ENCODE data around the gene PLEKHD1.
"Not testable (repeated sequence)": the region's sequence is repeated elsewhere in the genome, so short reads cannot be mapped to it uniquely, and the experiment has no call there.

Gene PLEKHD1

DNA sequence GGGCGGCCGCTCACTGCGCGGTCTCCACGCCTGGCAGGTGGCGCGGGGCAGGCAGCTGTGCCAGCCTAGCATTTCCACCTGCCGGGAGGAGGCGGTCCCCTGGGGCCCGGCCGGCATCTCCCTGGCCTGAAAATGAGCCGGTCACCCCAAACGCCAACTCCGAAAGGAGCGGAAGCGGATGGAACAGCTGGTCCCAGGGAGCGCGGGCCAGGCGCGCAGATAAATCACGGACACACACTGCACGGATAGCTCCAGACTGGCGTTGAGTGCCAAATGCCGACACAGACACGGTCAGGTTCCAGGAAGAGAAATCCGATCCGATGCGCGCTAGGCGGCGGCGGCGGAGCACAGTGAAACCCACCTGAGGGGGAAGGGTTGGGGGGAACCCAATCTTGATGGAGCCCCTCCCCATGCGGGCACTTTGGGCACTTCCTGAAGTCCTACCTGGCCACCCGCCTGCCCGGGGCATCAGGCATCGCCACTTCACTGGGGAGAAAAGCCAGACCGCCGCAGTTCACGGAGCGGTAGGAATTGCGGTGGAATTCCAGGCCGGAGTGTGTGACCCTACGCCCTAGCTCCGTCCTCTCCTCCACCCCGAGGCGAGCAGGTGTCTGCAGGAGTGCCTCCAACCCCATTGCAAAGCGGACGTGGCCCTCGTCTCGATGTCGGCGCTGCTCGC is 624 bp upstream of the PLEKHD1 start:
- peak in 1 of 2 experiments; percentile 76 for DNase-seq

DNA sequence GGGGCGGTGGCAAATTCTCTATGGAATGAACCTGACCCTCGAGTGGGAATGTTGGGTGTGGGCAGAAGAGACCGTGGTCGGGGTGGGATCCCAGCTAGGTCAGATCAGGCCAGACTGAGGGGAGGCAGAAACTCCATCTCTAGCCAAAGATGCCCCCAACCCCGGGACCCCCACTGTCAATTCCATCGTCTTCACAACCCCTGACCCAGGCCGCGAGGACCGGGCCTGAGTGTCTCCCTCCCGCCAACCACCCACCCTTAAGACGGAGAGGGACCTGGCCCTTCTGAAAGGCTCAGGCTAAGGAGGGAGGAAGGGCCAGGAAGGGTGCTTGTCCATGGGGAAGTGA is 760 bp downstream of the PLEKHD1 start:
- no peak for DNase-seq

DNA sequence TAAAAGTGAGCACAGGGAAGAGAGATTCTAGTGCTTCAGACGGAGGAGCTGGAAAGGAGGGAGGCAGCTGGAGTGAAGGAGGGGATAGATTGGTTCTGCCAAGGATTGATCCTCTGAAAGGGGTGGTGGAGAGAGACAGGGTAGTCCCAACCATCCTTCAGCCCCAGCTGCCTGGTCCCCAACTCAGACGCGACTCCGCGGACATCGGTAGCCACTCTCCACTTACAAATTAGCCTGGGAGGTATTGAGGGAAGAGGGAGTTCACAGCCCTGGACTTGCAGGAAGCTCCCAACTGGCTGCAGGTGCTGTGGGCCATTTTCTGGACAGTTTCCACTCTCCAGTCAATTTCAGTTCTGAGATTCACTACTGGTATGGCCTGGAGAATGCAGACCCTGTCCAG is 1.2 kb downstream of the PLEKHD1 start:
- DNase-seq: no peak

DNA sequence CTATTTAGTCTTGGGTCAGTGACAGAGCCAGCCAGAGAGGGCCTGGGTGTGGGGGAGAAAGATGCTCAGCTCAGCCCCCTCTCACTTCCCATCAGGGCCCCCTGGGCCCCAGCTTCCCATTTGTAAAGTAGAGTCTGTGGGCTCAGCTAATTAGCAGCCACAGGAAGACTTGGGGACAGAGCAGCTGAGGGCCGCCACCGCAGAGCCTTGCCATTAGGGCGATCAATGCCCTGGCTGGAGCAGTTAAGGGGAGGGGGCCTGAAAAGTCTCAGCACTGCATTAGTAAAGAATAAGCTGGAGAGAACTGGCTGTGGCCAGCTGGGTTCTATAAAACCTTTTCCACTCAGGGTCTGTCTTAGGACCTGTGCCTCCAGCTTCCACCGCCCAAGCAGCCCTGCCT is 2.7 kb downstream of the PLEKHD1 start:
- DNase-seq: no peak

DNA sequence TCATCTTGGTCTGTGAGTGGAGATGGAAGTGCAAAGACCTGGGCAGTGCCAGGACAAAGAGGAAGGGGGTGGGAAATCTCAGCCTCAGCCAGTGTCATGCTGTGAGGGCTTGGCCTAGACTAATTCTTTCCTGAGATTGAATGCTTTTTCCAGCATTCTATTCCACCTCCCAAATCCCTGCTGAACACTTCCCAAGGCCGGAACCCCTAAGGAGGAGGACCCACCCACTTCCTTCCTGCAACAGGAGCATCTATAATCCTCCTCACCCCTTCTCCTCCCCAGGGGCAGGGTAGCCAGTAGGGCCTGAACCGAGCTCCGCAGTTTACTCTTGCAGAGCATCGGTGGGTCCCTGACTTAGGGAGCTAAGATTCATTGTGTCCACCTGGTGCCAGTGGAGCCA is 3.2 kb downstream of the PLEKHD1 start:
- no peak for DNase-seq

DNA sequence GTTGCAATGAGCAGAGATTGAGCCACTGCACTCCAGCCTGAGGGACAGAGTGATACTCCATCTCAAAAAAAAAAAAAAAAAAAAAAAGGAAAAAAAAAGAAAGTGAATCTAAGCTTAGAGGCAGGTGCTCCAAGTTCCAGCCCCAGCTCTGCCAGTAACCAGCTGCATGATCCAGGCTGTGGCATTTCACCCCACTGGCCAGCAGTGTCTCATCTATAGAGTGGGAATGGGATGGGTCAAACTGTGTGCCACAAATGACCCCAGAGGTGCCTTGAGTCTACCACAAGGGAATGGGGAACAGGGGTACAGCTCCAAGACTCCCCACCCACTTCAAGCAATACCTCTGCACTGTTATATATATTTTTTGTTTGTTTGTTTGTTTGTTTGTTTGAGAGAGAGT is 5.0 kb downstream of the PLEKHD1 start:
- DNase-seq: no peak

DNA sequence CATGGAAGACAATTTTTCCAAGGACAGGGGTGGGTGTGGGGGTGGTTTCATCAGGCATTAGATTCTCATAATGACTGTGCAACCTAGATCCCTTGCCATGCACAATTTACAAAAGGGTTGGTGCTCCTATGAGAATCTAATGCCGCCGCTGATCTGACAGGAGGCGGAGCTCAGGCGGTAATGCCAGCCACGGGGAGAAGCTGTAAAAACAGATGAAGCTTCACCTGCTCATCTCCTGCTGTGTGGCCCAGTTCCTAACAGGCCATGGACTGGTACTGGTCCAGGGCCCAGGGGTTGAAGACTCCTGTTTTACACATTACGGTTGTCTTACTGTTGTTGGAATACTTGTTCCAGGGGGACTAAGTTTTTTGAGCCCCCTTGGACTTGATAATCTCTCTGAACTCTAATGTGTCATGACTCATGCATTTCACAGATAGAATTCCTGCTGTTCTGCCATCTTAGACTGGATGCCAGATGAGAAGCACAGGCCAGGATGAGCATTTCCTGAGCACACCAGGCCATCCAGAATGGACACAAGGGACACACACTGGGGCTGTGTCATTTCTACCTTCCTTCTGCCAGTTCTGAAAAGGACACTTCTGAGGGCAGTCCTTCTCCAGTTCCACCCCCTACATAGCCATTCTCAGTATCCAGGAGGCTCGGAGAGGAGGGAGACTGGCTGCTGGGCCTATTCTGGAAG is 5.8 kb downstream of the PLEKHD1 start:
- no peak for DNase-seq

DNA sequence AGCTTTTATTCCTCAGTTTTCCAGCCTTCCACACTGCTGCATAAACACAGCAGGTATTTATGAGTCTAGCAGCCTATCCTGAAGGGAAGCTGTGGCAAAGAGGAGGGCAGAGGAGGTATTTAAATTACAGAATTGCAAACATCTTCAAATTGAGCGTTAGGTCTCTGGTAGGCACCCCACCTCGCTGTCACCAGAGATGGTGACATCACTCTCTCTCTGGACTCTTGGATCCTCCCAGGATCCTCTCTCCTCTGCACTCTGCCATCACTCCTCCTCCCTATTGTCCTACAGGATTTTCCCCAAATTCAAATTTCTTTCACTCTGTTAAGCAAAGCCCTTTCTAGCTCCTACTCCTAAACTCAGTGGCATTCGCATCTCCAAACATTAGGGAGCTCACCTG is 6.7 kb downstream of the PLEKHD1 start:
- DNase-seq: no peak

DNA sequence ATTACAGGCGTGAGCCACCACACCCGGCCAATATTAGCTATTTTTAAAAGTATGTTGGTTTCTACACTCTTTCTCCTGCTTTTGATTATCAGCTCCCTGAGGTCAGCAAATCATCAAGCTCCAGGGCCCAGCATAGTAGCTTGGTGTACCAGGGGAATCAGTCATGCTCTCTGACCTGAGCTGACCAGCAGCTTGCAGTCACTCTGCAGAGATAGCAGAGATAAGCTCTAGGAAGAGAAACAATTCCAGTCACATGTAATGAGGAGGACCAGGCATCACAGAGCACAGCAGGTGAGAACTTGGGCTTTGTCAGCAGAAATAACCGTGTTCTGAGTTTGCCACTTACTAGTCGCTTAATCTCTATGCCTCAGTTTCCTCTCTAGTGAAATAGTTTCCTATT is 8.5 kb downstream of the PLEKHD1 start:
- no peak for DNase-seq

DNA sequence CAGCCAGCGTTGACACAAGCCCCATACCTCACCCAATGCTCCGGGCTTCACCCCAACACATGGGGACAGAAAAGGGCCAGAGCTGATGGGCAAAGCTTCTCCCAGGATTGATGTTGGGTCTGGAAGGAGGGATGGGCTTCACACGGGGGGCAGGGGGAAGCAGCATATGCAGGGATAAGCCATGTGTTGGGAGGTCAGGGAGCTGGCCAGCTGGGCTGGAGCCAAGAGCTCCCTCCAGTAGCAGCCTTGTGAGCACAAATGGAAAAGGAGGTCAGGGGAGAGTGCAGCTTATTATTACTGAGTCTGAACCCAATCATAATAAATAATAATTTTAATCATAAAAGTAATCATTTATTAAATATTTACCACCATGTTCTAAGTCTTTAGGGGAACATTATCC is 9.3 kb downstream of the PLEKHD1 start:
- DNase-seq: no peak

DNA sequence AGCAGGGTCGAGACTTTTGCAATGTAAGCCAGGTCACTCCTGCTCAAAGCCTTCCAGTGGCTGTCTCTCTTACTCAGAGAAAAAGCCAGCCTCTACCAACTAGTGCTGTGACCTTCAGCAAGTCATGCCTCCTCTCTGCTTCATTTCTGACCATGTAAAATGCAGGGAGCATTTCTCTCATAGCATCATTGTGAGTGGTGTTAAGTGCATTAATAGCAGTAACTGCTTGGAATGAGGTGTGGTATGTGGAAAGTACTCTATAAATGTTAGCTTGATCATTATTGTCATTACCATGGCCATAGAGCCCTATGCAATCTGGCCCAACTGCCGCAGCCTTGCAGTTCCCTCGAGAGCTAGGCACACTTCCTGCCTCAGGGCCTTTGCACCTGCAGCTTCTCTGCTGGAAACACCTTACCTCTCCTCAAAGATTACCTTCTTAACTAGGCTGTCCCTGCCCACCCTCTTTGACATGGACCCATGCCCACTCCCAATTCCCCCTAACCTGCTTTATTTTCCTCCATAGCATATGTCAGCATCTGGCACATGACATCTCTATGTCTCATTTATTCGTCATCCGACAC is 10.9 kb downstream of the PLEKHD1 start:
- DNase-seq: no peak

DNA sequence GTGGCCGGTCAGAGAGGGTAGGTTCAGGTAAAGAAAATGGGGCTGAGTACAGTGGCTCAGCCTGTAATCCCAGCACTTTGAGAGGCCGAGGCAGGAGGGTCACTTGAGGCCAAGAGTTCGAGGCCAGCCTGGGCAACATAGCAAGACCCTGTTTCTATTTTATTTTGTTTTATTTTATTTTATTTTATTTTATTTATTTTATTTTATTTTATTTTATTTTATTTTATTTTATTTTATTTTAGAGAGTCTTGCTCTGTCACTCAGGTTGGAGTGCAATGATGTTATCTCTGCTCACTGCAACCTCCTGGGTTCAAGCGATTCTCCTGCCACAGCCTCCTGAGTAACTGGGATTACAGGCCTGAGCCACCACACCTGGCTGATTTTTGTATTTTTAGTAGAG is 13.3 kb downstream of the PLEKHD1 start:
- not testable (repeated sequence) for DNase-seq

DNA sequence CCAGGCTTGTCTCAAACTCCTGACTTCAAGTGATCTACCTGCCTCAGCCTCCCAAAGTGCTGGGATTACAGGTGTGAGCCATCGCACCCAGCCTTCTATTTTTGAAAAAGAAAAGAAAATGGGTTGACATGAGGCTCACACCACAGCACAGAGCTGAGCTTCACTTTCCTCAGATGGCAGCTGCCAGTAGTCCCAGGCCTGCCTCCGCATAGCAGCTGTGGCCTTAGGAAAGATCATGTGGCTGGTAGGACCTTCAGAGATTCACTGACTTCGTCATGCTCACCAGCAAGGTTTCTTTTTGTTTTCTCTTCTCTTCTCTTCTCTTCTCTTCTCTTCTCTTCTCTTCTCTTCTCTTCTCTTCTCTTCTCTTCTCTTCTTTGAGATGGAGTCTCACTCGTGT is 13.8 kb downstream of the PLEKHD1 start:
- DNase-seq: not testable (repeated sequence)

DNA sequence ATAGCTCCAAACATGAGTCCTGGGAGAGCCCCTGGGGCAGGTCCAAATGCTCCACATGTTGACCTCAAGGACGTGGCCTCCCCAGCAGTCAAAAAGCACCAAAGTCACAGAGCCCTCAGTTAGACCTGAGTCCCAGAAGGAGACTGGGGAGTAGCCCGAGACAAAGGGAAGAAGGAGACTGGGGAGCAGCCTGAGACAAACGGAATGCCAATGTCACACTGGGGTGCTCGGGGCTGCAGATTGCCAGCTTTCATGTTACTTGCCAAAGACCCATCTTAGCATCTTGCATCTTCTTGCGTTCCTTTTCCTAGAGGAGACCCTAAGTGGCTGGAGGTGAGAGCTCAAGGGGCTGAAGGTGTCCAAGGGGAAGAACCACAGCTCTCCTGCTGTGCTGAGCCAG is 14.9 kb downstream of the PLEKHD1 start:
- no peak for DNase-seq

DNA sequence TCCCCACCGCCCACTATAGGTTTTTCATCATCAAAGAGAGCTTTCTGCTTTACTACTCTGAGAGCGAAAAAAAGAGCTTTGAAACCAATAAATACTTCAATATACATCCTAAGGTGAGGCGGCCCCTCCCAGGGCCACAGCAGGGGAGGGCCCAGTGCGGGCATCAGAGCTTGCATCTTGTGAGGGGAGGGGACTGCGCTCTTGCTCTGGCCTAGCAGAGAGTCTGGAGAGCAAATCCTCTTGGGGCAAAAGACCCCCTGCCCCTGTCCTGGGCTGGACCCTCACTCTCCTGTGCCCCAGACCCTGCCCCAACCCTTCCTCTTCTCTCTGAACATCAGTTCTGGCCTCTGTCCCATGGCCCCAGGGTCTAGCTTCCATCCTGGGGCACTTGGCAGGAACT is 15.6 kb downstream of the PLEKHD1 start:
- no peak for DNase-seq

DNA sequence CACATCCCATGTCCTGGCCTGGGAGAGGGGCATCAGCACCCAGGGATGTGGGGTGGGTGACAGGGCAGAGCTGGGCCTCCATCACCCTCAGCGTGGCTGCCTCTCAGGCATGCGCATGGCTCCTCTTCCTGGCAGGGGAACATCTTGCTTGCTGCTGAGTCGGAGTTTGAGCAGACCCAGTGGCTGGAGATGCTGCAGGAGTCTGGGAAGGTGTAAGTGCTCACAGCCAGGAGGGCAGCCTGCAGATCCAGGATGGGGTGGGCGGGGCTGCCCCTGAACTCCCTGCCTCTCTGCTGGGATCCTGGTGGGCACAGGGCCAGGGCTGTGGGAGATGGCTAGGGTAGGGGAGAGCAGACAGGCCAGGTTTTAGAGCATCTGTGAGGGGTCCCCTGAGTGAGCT is 16.2 kb downstream of the PLEKHD1 start:
- no peak for DNase-seq

DNA sequence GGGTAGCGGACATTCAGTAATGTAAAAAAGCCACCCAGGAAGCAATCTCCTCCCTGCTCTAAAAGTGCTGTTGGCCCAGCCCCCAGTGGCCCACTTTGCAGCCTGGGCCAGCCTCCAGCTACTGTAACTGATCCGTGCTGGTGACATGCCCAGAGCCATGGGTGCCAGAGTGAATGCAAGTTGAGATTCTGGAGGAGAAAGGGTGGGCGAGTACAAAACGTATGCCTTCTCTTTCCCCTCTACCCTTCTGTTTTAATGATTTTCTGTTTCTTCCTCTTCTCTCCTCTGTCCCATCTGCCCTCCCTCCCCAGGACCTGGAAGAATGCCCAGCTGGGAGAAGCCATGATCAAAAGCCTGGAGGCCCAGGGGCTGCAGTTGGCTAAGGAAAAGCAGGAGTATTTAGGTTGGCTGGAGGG is 16.9 kb downstream of the PLEKHD1 start:
- DNase-seq: no peak

DNA sequence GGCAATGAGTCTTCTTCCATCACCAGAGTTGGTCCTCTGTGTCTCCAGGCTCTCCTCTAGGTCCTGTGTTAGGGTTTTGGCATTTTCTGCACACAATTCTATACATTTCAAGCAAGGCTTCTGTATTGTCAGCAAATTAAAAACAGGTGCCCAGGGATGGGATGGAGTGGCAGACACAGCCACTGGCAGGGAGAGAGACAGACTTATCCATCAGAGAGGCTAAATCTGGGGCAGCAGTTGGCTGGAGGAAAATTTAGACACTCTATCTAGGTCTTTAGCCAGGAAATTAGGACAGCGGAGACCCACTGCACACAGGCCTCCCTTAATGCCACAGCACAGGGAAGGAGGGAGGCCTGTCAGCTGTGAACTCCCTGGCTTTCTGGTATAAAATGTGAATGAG is 20.2 kb downstream of the PLEKHD1 start:
- no peak for DNase-seq

DNA sequence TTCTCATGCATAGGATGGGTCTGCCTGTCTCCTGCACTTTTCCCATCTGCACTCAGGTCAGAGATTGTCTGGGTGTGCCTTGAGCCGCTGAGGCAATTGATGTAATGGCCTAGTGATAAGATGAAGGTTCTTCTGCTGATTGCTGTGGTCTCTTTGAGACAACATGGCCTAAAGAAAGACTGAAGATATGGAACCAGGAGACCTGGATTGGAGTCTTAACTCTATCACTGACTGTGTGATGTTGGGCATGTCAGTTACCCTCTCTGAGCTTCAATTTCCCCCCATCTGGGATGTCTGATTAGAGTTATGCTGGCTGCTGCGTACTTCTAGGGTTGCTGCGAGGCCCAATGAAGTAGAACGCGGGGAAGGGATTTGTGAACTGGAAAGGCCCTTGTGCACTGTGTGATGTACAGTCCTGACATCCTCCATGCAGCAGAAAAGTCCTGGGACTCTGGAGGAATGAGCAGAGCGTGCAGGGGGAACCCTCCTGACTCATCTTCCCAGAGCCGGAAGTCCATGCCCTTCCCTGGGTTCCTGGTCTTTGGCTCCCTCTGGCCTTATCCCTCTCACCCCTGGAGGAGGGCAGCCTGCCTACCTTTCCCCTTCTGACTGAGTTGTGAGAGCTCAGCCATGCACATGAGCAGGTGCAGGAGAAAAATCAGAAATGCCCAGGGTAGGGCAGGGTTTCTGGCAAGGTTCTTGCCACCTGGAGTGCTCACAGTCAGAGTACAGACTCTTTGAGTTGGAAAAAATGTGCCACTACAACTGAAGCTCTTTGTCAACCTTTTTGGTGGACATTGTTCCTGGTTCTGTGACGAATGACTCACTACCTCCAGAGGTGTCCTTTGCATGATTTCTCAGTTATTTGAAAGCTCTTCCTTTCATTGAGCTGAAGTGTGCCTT is 21.1 kb downstream of the PLEKHD1 start:
- DNase-seq: no peak

DNA sequence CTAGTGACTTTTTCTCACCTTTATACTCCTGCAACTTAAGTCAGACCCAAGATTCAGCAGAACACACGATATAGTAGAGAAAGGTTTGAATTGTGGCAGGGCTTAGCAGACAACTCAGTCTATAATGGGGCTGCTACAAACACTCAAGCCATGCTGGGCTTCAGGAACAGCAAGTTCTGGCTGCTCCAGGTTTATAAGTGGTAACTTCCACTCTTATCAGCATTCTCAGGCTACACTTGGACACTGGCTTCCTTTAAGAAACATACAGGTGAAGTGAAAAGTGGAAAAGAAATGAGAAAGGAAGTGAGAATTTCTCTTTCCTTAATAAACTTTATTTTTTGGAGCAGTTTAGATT is 21.7 kb downstream of the PLEKHD1 start:
- DNase-seq: no peak

DNA sequence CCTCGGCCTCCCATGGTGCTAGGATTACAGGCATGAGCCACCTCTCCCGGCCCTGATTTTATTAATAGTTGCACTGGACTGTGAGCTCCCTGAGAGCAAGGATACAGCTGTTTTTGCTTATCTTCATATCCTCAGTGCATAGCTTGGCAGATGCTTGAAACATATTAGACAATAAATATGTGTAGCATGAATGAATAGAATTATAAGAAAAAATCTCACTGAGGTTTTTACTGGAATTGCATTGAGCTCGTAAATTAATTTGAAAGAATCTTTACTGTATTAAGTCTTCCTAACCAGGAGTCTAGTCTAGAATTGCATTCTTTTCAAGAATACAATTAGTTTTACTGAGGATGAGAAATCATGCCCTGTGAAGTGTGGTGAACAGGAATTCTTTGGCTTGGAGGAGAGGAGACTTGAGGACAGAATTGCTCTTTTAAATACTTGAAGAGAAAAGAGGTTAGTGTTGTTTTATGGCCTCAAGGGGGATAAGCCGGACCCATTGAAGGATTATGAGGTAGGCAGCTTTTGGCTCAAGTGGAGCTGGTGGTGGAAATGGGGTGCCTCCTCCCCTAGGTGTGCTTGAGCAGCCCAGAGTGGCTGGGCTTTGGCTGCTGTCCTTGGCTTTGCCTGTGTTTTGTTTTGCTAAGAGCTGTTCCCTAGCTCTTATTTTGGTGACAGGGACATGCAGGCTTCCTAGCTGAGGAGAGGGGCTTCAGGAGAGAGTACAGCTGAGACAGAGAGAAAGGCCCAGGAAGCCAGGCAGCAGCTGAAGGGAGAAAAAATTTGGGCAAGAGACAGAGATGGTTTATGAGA is 34.0 kb downstream of the PLEKHD1 start:
- DNase-seq: no peak

DNA sequence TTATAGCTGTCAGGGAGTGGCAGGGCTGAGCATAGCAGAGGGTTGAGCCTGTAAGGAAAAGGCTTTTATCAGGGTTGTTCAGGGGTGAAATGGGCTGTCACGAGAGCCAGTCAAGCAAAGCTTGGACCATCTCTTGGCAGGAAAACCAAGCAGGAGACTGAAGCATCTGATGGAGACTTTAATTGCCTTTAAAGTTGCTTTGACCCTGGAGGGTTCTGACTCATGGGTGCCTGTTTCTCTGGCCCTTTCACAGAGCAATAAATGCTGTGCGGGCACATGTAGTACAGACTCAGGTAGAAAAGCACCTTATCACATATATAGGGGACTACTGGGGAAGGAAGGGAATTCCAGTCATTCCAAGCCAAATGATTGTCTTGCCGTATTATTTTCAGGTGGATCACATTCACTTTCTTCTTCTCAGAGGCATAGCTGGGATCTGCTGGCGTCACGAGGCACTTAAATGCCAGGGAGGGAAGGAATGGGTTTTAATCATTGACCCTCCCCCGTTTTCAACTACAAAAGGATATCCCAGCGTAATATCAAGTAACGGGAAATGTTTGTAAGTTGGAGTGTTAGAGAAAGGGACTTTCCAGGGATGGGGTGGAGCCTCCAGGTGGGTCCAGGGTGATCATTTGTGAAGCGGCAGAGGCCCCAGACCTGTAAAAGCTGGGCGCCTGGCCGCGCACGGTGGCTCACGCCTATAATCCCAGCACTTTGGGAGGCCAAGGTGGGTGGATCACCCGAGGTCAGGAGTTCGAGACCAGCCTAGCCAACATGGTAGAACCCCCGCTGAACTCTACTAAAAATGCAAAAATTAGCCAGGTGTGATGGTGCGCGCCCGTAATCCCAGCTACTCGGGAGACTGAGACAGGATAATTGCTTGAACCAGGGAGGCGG is 34.9 kb downstream of the PLEKHD1 start:
- no peak for DNase-seq

All from NCI-H526 (cell line).